DLD1 (cell line): ENCODE results near the gene SCTR.

Source experiments
- in situ Hi-C: cut with HindIII; loops from 2 replicates; pipeline ENCODE4 v1.10.0; 2017; ENCODE audit warnings: low sequenced_read_pairs

Gene SCTR

GRCh38 chr2:119488245-119489214, 35.8 kb downstream of the SCTR start:
- in situ Hi-C loops: no loop called here

GRCh38 chr2:119487434-119488244, 36.6 kb downstream of the SCTR start:
- in situ Hi-C loops: no loop called here

- in situ Hi-C loops: no loop called here
These were observed 37.4 kb downstream of the SCTR start for GRCh38 chr2:119486886-119487285.

- in situ Hi-C loops: no loop called here
These were observed 38.0 kb downstream of the SCTR start for GRCh38 chr2:119486196-119486827.

- in situ Hi-C loops: no loop called here
These were observed 38.8 kb downstream of the SCTR start for GRCh38 chr2:119485336-119486110.

- in situ Hi-C loops: no loop called here
These were observed 39.4 kb downstream of the SCTR start for GRCh38 chr2:119484834-119485233.

- in situ Hi-C loops: no loop called here
These were observed 40.2 kb downstream of the SCTR start for GRCh38 chr2:119483896-119484718.

GRCh38 chr2:119483395-119483753, 40.9 kb downstream of the SCTR start:
- in situ Hi-C loops: no loop called here

- in situ Hi-C loops: no loop called here
These were observed 41.5 kb downstream of the SCTR start for GRCh38 chr2:119482481-119483394.

- in situ Hi-C loops: no loop called here
These were observed 42.5 kb downstream of the SCTR start for GRCh38 chr2:119481501-119482455.

GRCh38 chr2:119480718-119481142, 43.6 kb downstream of the SCTR start:
- in situ Hi-C loops: no loop called here

- in situ Hi-C loops: no loop called here
These were observed 44.1 kb downstream of the SCTR start for GRCh38 chr2:119480184-119480583.

GRCh38 chr2:119478978-119479295, 45.3 kb downstream of the SCTR start:
- in situ Hi-C loops: no loop called here

- in situ Hi-C loops: no loop called here
These were observed 45.9 kb downstream of the SCTR start for GRCh38 chr2:119478188-119478977.

GRCh38 chr2:119477113-119477505, 47.2 kb downstream of the SCTR start:
- in situ Hi-C loops: no loop called here

- in situ Hi-C loops: no loop called here
These were observed 47.8 kb downstream of the SCTR start for GRCh38 chr2:119476301-119477112.
